COLO668 (cell line): ENCODE measurements around the gene KIAA1755.

Experiments used
- DNase-seq: peaks from one replicate; lab custom pipeline; 2025; ENCODE audit not compliant: unreplicated experiment; lab: John Stamatoyannopoulos, UW

The KIAA1755 gene, protein sequence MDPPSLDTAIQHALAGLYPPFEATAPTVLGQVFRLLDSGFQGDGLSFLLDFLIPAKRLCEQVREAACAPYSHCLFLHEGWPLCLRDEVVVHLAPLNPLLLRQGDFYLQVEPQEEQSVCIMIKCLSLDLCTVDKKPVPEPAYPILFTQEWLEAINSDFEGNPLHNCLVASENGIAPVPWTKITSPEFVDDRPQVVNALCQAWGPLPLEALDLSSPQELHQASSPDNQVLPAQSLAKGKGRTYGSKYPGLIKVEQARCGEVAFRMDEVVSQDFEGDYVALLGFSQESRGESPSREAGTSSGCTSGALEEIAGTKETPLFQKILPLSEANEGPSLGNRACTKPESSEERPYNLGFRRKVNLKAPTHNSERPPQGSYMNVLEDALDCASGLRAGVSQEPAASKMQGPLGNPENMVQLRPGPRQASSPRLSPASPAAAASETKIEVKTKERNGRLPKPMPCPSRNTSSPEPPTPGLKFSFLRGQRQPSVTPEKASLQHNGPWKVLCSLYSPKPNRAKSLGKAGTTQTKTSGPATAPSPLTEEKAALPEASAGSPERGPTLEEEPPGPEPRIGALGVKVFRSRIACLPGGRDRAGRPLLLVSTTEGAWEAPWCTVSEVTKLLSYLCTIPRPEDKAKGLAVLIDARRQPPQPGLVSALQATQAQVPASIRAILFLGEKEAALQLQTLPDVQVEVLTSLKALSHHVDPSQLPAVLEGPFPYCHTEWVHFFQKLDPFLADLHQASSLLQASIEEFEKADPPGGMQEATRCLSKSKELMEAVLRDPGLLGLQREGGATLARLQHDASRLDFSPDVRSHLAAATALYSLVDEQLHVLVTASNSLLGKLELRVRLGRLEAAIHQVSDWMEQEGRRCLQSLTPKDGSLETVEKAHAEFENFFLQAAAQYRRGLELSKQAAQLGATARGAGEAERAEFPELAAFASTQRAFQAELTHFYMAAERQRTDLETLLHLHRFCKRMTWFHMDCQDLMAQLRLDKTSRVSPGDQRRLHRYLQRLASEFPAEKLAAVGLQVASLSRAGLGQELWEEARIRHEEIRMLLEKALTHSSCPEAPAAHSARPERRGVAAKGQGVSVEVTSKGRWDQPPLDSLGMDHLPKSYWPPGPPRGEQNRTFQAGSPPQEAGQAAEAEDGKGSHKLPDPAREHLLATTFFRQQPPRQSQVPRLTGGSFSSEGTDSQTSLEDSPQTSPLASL

DNA sequence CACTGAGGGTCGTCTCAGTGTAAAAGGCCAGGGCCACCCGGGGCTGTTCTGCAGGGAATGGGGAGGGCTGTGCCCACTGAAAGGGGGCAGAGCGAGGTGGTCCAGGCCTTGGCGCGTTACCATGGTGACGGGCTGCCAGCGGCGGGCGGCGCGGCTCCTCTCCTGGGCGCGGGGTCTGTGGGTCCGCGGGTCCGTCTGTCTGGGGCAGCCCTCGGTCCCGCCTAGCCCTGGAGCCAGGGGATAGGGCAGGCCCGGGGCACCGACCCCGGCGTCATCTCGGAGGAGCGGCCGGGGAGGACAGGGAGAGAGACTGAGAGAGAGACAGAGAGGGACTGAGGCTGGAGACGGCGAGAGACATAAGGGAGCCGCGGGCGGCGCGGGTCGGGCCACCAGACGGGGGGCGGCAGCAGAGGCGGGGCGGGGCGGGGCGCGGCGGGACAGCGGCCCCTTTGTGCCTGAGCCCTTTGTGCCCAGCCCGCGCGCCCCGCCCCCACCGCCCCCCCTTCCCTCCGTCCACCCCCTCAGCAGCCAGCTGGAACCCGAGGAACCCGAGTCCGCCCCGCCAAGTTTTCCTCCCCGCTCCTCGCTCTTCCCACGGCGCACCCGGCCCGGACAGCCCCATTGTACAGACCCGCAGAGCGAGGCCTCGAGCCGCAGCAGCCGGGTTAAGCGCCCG, at the start of gene KIAA1755:
Gene KIAA1755, minus strand, starts transcription at position 358 of the 676 bp plus-strand sequence. Its CDS starts 235 bp downstream, at position 123.
- DNase-seq = no peak

DNA sequence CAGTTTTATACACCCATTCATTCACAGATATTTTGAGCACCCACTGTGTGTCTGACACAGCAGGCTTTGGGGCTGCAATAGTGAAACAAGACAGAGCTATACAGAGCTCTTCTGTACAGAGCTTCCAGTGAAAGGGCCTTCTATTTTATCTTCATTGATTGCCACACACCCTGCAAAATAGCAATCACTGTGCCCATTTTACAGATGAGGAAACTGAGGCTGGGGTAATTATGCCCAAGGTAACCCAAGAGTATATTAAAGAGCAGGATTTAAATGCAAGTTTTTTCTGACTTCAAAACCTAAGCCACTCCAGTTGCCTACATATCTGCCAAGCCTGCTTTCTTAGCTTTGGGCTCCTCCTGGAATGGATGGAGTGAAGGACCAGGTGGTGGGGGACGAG, 47.9 kb upstream of the KIAA1755 start:
- no peak for DNase-seq

DNA sequence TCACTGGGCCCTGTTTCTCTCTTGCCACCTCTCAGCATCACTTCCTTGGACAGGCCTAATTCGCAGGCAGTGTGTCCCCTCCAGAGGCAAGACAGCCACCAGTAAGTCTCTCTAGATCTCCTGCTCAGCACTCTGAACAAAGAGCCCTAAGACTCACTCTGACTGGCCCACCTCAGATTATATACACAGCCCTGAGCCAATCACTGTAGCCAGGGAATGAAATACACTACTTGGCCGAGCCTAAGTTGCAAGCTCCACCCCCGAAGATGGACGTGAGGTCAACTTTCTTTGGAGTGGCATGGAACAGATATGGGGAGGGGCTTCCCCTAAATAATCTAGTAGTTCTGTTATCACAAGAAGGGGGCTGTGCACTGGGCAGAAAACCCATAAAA, 47.5 kb upstream of the KIAA1755 start:
- DNase-seq = no peak

DNA sequence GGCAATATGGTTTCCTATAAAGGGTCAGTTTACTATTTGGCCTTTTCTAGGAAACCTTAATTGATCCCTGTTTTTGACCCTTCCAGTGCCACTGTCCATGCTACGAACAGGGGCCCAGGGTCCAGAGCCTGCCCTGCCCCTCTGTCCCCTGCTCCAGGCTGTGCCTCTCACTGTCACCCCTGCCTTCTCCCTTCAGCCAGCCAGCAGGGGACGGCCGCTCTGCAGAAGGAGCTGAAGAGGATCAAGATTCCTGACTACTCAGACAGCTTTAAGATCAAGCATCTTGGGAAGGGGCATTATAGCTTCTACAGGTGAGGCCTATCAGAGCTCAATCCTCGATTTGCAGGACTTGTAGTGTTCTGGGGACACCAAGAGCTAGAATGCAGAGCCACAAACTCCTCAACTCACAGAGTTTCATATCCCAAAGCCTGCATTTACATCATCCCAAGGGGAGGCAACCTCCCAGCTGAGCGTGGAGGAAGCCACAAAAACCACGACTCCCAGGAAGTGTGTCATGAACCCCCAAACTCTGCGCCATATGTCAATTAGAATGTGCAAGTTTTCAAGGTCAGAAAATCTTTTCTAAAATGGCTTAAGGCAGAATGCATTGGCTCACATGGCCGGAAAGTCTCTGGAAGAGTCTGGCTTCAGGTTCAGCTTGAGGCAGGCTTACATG, 47.0 kb upstream of the KIAA1755 start:
- DNase-seq = no peak

DNA sequence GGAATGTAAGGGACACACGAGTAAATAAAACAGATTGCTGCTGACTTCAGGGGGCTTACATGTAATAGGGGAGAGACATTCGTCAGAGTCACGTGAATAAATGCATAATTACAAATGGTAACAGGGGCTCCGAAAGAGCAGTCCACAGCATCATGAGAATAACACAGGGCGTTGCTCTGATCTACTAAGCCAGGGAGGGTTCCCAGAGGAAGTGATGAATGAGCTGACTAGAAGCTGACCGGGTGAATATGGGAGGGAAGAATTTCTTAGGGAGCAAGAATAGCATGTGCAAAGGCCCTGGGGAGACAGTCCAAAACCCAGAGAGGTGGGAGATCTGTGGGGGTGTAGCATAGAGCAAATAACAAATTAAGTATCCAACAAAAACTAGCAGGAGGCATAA, 45.8 kb upstream of the KIAA1755 start:
- DNase-seq = no peak

DNA sequence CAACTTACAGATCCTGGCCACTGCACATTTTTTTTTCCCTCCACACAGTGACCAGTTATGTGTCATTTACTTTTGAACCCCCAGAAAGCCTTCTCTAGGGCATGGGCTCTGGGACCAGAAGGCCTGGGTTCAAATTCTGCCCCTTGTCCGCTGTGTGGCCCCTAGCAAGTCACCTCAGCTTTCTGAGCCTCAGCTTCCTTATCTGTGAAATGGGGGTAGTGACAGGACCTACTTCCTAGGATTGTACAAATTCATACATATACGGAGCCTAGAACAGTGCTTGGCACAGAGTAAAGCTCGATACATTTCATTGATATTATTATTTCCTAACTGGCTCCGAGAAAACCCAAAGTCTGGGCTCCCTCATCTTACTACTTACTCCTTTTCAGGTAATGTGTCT, 45.0 kb upstream of the KIAA1755 start:
- DNase-seq = no peak

DNA sequence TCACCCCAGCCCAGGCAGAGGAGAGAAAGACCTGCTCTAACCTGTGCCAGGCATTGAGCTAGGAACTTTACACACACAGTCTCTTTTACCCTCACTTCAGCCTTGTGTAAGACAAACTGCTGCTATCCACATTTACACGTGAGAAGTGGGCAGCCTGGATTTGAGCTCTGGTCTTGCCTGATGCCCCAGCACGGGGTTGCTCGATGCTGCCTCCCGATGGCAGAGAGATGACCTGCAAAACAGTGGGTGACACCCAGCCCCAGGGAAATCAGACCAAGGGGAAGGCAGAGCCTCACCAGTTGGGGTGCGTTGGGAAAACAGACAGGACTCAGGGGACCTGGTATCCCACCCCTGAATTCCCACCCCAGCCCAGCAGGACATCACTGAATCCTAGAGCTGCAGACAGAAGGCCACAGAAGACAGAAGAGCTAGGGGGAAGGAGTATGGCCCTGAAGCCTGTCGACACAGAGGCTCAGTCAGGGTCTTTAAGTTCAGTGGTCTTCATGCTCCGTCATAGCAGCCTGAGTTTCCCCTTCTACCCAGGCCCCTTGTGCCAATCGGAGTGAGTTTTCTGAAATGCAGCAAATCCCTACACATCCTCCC, 44.4 kb upstream of the KIAA1755 start:
- peak; percentile 10 for DNase-seq

DNA sequence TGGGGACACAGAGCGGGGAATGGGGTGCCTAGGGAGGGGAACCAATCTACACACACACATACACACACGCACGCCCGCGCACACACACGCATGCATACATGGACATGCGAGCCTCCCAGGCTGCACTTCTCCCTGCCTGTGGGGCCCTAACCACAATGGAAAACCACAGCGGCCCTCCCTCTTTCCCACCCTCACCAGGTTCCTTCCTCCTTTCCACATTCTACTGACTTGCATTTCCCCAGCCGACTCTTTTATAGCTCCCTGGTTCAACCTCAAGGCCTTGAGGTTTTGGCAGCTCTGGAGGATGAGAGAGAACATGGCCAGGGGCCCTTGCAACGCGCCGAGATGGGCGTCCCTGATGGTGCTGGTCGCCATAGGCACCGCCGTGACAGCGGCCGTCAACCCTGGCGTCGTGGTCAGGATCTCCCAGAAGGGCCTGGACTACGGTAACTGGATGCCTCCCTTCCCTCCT, 43.4 kb upstream of the KIAA1755 start, which contains the start of gene BPI:
Gene BPI, plus strand, starts transcription at position 249 of the 472 bp plus-strand sequence. Its CDS starts 68 bp downstream, at position 317.
- DNase-seq = no peak

DNA sequence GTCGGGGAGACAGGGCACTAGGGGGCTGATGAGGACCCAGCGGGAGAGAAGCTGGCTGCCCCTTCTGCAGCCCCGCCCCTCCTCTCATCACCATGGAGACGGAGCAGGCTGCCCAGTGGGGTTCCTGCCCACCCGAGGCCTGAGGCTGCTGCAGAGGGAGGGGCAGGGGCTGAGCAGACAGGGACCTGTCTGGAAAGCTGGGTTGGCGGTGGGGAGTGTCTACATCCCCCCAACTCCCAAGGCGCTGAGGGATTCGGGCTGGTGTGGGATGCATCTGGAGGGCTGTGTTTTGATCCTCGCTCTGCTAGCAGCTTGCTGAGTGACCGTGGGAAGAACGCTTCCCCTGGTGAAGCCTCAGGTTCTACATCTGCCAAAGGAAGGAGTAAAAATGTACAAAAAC, 42.3 kb upstream of the KIAA1755 start:
- no peak for DNase-seq

DNA sequence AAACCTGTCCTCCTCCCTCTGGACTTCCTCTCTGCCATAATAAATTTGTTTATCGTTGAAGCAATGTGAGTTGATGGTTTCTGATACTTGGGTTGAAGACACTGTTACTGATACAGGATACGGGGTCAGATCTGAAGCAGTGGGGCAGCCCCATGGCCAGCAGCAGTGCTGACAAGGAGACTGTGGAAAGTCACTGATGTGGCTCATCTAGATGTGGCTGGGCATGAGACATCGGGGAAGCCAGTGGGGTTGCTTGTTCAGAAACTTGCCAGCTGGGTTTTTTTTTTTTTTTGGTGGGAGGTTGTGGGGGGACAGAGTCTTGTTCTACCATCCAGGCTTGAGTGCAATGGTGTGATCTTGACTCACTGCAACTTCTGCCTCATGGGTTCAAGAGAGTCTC, 40.8 kb upstream of the KIAA1755 start:
- no peak for DNase-seq

DNA sequence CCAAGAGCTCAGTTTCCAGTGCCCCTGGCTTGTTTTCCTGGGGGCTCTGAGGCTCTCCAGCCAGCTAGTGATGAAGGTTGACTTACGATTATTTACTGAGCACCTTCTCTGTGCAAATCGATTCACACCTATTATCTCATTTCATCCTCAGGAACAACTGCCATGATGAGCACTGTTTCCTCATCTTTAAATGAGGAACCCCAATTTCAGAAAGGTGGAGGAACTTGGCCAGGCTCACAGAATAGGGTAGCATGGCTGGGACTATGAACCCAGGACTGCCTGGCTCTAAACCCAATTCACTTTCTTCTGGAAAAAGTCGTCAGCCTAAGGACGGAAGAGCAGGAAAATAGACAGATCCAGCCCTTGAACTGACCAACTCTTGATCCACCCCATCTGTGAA, 39.9 kb upstream of the KIAA1755 start:
- DNase-seq = no peak

DNA sequence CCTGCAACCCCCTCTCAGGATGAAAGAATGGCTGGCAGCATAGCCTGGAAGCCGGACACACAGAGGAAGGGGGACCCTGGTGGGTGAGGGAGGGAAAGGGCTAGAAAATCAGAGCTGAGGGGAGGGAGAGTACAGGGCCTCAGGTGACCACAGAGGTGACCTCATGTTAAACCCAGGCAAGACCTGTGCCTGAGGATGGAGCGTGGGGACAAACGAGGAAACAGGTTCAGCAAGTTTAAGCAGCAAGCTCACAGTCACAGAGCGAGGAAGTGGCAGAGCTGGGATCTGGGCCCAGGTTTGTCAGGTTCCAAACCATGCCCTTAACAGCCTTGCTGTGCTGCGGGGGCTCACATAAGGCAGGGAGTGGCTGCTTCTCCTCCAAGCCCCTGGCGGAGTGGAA, 39.4 kb upstream of the KIAA1755 start:
- DNase-seq = no peak

DNA sequence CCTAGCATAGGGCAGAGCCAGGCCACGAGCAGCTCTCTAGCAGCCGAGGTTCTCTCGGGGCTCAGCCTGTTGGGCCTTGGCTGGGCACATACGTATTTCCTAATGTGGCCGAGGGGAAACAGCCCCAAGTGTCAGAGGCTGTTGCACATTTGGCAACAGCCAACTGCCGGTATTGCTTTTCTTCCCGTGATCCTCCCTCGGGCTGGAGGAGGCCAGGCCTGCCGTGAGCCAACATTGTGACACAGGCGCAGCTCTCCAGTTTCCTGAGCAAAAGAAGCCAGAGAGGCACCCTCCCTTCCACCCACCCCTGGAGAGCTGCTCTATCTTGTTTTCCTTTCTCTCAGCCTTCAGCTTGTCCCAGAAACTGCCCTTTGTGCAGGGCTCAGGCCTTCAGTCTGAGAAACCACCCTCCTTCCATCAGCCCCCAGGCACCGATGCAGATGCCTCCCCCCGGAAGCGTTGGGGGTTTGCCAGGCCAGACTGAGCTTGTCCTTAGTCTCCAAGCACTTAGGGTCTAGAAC, 38.3 kb upstream of the KIAA1755 start:
- DNase-seq = no peak

DNA sequence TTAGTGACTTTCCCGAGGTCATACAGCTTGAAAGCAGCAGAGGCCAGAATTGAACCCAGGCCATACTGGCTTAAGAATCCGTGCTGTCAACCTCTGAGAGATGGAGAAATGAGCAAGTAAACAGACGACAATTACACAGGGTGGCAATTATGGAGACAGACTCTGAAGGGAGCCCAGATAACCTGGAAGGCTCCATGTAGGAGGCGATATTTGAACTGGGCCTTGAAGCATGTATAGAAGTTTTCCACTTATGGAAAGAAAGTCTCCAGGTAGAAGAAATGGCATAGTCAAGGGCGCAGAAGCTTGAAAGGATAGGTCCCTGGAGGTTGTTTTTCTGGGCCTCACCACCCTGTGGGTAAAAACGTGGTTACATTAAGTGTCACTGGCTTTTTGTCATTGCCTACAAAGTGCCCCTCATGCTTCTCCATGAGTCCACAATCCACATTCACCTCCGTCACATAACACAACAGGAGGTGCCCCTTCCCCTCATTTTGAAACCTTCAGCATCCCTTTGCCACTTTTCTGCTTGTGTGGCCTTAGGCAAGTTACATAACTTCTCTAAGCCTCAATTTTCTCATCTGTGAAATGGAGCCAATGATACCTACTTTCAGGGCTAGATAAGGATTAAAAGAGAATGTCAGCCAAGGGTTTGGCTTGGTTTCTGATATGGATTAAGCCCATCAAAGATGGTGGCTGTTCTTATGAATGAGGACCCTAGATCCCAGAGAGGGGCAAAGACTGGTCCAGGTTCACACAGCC, 37.6 kb upstream of the KIAA1755 start:
- no peak for DNase-seq

DNA sequence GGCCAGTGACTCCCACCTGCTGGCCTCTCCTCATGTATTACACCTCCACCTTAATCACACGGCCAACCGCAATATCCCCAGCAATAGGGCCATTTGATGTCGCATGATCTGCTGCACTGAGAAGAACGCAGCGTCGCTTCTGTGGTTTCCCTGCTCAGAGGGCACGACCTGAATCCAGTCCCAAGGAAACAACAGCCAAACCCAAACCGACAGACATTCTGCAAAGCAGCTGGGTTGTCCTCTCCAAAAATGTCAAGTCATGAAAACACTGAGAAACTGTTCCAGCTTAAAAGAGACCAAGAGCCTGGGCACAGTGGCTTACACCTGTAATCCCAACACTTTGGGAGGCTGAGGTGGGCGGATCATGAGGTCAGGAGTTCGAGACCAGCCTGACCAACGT, 35.9 kb upstream of the KIAA1755 start:
- no peak for DNase-seq

DNA sequence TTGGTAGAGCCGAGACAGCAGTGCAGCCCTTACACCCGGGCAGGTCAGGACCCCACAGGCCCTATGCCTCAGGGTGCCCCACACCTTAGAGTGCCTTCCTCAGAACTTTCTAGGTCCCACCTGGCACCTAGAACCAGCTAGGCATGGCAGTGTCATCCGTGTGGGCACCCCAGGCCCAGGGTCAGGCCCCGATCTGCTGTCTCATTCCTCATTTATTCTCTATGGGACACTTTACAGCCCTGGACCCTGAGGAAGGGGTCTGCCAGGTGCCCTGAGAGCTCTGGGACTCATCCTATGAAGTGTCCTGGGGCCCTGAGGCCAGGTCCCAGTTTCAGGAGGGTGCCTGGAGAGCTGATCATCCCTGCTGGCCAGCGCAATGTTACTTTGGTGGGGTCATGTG, 35.3 kb upstream of the KIAA1755 start:
- DNase-seq = no peak

DNA sequence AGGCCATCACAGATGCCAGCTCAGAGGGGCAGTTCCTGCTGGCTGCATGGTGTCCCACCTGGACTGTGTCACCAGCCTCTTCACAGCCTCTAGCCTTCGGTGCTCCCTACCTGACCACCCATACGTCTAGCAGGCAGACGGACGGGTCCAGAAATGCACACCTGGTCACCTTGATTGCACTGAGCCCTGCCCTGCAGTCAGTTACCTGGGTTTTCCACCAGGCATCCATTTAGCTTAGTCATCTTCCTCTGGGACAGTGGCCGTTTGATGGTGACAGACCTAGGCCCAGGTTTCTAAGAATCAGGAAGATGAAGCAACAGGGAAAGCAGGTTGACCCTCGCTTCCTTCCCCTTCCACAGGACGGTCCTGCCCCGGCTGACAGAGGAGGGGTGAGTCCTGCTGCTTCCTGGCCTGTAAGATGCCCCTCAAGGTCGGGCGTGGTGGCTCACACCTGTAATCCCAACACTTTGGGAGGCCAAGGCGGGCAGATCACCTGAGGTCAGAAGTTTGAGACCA, 33.6 kb upstream of the KIAA1755 start:
- DNase-seq = no peak

DNA sequence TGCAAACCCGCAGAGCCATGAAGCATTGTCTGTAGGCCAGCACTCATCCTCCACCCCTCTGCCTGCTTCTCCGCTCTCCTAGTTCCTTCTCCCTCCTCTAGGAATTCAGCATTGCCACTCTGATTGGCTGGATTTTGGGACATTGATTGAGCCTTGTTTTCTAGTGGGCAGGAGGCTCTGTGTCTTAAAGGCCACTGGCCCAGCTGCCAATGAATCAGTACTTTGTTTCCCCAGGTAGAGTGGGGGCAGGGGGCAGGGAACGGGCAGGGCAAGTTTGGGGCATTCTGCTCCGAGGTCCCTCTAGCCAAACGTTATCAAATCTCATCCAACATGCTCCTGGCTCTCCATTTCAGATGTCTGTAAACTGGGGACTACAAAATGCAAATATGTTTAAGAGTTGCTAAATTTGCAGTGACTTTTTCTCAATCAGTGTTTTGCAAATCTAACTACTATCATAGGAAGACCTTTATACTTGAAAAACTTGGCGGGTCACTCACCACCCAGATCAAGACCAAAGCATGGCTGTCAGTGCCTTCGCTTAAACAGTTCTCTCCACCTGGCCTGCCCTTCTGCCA, 33.0 kb upstream of the KIAA1755 start:
- DNase-seq = no peak
